Measurements from ENCODE around the gene FILIP1.

GRCh38 chr6:75382634-75382900 is 111.0 kb downstream of the FILIP1 start:
- TF ChIP-seq MYBL2 (CRISPR knock-in tag; IDR thresholded peaks at IDR 0.05) (no peak), CTCF (IDR thresholded peaks at IDR 0.05) (no peak), FOXP4 (CRISPR knock-in tag; IDR thresholded peaks at IDR 0.05) (no peak), NR1H2 (CRISPR knock-in tag; IDR thresholded peaks at IDR 0.05) (no peak), HMGXB4 (CRISPR knock-in tag; IDR thresholded peaks at IDR 0.05) (no peak), TP53 (CRISPR knock-in tag; IDR thresholded peaks at IDR 0.05) (no peak), TCF7 (CRISPR knock-in tag; IDR thresholded peaks at IDR 0.05; ENCODE audit: low read depth) (no peak), TEAD4 (CRISPR knock-in tag; IDR thresholded peaks at IDR 0.05) (no peak), RELA (CRISPR knock-in tag; IDR thresholded peaks at IDR 0.05; ENCODE audit: borderline replicate concordance) (no peak), SMAD4 (CRISPR knock-in tag; IDR thresholded peaks at IDR 0.05) (no peak), ESRRA (CRISPR knock-in tag; IDR thresholded peaks at IDR 0.05; ENCODE audit: borderline replicate concordance) (no peak), ZNF423 (CRISPR knock-in tag; IDR thresholded peaks at IDR 0.05) (no peak)
- TF ChIP-seq, protein P1, sequence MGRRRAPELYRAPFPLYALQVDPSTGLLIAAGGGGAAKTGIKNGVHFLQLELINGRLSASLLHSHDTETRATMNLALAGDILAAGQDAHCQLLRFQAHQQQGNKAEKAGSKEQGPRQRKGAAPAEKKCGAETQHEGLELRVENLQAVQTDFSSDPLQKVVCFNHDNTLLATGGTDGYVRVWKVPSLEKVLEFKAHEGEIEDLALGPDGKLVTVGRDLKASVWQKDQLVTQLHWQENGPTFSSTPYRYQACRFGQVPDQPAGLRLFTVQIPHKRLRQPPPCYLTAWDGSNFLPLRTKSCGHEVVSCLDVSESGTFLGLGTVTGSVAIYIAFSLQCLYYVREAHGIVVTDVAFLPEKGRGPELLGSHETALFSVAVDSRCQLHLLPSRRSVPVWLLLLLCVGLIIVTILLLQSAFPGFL (CRISPR knock-in tag; IDR thresholded peaks at IDR 0.05; ENCODE audit: borderline replicate concordance), result no peak
- TF ChIP-seq, protein P2, sequence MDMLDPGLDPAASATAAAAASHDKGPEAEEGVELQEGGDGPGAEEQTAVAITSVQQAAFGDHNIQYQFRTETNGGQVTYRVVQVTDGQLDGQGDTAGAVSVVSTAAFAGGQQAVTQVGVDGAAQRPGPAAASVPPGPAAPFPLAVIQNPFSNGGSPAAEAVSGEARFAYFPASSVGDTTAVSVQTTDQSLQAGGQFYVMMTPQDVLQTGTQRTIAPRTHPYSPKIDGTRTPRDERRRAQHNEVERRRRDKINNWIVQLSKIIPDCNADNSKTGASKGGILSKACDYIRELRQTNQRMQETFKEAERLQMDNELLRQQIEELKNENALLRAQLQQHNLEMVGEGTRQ (CRISPR knock-in tag; IDR thresholded peaks at IDR 0.05), result no peak
